ENCODE data around the gene LGALS3BP. TPM values are rescaled to one million over a fixed set of nuclear protein-coding genes. Genes with fewer than 3 reads are reported as not detected.

LGALS3BP gene
- total and polyA plus RNA-seq, 12 donors = 196 to 852 (median 545) TPM

GRCh38 chr17:78972507-78973105 lies 7.1 kb downstream of the LGALS3BP start:
- no peaks in the 10 kb centered on the region for H3K27me3 ChIP-seq
- intact Hi-C loops (cut with DNase I) = loop anchor here in 8 of 10 donors (5.0 to 10.0 kb wide), 6 partner anchors 35 to 478 kb away; partner anchors contain the start of gene TIMP2 (in 1 of the 8)
- H3K36me3 ChIP-seq = peaks cover 0 to 65% (median 7%) of the 10 kb centered on the region in 9 donors
- 85 to 90% methylated on average over 15 of the region's 15 CpGs for WGBS, 2 donors
- DNase-seq = no peak
- H3K4me3 ChIP-seq = no peak overlapping the region
- TF ChIP-seq CTCF (IDR thresholded peaks at IDR 0.05) = no peak
- H3K27ac ChIP-seq = peak overlapping the region in 1 of 10 donors; percentile 46
- H3K4me1 ChIP-seq = peaks cover 8 to 67% (median 46%) of the 10 kb centered on the region in 9 donors
- no peak for ATAC-seq
- H3K9me3 ChIP-seq = no peaks in the 10 kb centered on the region

- no peak for TF ChIP-seq CTCF (IDR thresholded peaks at IDR 0.05)
- no peaks in the 10 kb centered on the region for H3K9me3 ChIP-seq
- DNase-seq (no peak), ATAC-seq (peak in 1 of 8 donors; percentile 2)
- H3K36me3 ChIP-seq = peaks cover 0 to 70% (median 7%) of the 10 kb centered on the region in 9 donors
- H3K27ac ChIP-seq = peak overlapping the region in 8 of 10 donors; percentile 36 to 68 (median 56)
- peak overlapping the region in 1 of 10 donors; percentile 19 for H3K4me3 ChIP-seq
- H3K4me1 ChIP-seq = peaks cover 6 to 60% (median 39%) of the 10 kb centered on the region in 9 donors
- 79 to 81% methylated on average over 22 of the region's 22 CpGs for WGBS, 2 donors
- H3K27me3 ChIP-seq = no peaks in the 10 kb centered on the region
- intact Hi-C loops (cut with DNase I) = loop anchor here in 9 of 10 donors (1.0 to 10.0 kb wide), 10 partner anchors 35 to 477 kb away; partner anchors contain the start of gene TIMP2 (in 1 of the 9)
Observed at GRCh38 chr17:78971756-78972506, 7.8 kb downstream of the LGALS3BP start.

GRCh38 chr17:78970834-78971755 lies 8.6 kb downstream of the LGALS3BP start:
- peak; percentile 23 to 58 (median 46) for ATAC-seq
- no peaks in the 10 kb centered on the region for H3K9me3 ChIP-seq
- H3K36me3 ChIP-seq = peaks cover 0 to 66% (median 7%) of the 10 kb centered on the region in 9 donors
- WGBS, 2 donors = 33 to 34% methylated on average over 33 of the region's 33 CpGs
- peak overlapping the region in 2 of 10 donors; percentile 6 to 19 for H3K4me3 ChIP-seq
- H3K27ac ChIP-seq = peak overlapping the region in 9 of 10 donors; percentile 23 to 68 (median 54)
- intact Hi-C loops (cut with DNase I) = loop anchor here in 9 of 10 donors (1.0 to 10.0 kb wide), 10 partner anchors 34 to 476 kb away; partner anchors contain the start of gene TIMP2 (in 1 of the 9)
- DNase-seq = peak; percentile 83 to 87
- H3K4me1 ChIP-seq = peaks cover 3 to 52% (median 32%) of the 10 kb centered on the region in 9 donors
- no peaks in the 10 kb centered on the region for H3K27me3 ChIP-seq
- TF ChIP-seq CTCF (IDR thresholded peaks at IDR 0.05) = peak; percentile 82 to 94 (median 90)

Measured in heart right ventricle (tissue), 16 donors.